B cell (primary cell): ENCODE measurements around the gene SCART1. TPM values are rescaled to one million over a fixed set of nuclear protein-coding genes. Genes with fewer than 3 reads are reported as not detected.
A peak's percentile ranks its signal among the peaks of the same experiment; 100 is the strongest.

ENCODE experiments used
- ATAC-seq: fragments of 200-7000 bp; cut with Tn5 transposase; one replicate; pipeline ENCODE4 v1.10.0; 2021; ENCODE audit warnings: low read depth, mild to moderate bottlenecking, moderate number of reproducible peaks, moderate library complexity
- CTCF ChIA-PET: fragments of 350-600 bp; sonication (Branson Sonifier 250); formaldehyde crosslinking; loops from one replicate; lab custom pipeline; 2021; ENCODE audit warnings: antibody characterized with exemption, inconsistent platforms; lab: Charles Lee
- POLR2A ChIA-PET: fragments of 350-600 bp; sonication (Branson Sonifier 250); formaldehyde crosslinking; loops from one replicate; lab custom pipeline; 2021; ENCODE audit warnings: antibody characterized with exemption; lab: Charles Lee
- DNase-seq: peaks from one replicate; pipeline ENCODE4 v3.0.0; 2013
- H2AFZ ChIP-seq: 2 replicates; pipeline ENCODE4 v1.6.1; 2012; ENCODE audit warnings: mild to moderate bottlenecking, low read depth, low read length; ENCODE audit not compliant: insufficient read depth, poor library complexity, severe bottlenecking
- H3K27ac ChIP-seq, 2 donors: 1 replicate in 1 of 2; 2 replicates in 1 of 2; pipeline ENCODE4 v1.5.1; 2012 to 2013; ENCODE audit warnings: low read length in 2 of 2, mild to moderate bottlenecking in 2 of 2, moderate library complexity in 1 of 2
- H3K27me3 ChIP-seq, 4 experiments: fragments of 200-600 bp in 1 of 4; sonication (generic) in 1 of 4; replicated peaks in 1 of 4; 1 replicate in 2 of 4; 2 replicates in 2 of 4; pipeline versions ENCODE4 v1.6.1 to v1.7.0; 2013 to 2016; ENCODE audit warnings: low read length in 3 of 4, mild to moderate bottlenecking in 2 of 4, mixed read lengths in 1 of 4, moderate library complexity in 1 of 4; ENCODE audit not compliant: insufficient read depth in 4 of 4, control insufficient read depth in 3 of 4; ENCODE audit errors: control extremely low read depth in 1 of 4
- H3K36me3 ChIP-seq, 2 experiments: replicated peaks in 1 of 2; 1 replicate in 1 of 2; 2 replicates in 1 of 2; pipeline versions ENCODE4 v1.6.1 to v1.7.1; 2013; ENCODE audit warnings: low read length in 1 of 2; ENCODE audit not compliant: insufficient read depth in 2 of 2, control insufficient read depth in 1 of 2; ENCODE audit errors: control extremely low read depth in 1 of 2, extremely low read depth in 1 of 2
- H3K4me1 ChIP-seq, 2 donors: fragments of 200-600 bp in 1 of 2; sonication (generic) in 1 of 2; 1 replicate in 1 of 2; 2 replicates in 1 of 2; pipeline versions ENCODE4 v1.5.1 to v1.6.1; 2013 to 2017; ENCODE audit warnings: low read length in 2 of 2; ENCODE audit not compliant: control insufficient read depth in 2 of 2, insufficient read depth in 2 of 2
- H3K4me2 ChIP-seq: replicated peaks from 2 replicates; pipeline ENCODE3; 2012; ENCODE audit warnings: mild to moderate bottlenecking, low read depth, low read length; ENCODE audit not compliant: poor library complexity, severe bottlenecking
- H3K4me3 ChIP-seq, 5 experiments: fragments of 200-600 bp in 1 of 5; sonication (generic) in 1 of 5; 1 replicate in 3 of 5; 2 replicates in 2 of 5; pipeline versions ENCODE4 v1.5.1 to v1.7.0; 2011 to 2016; ENCODE audit warnings: low read length in 4 of 5, mild to moderate bottlenecking in 4 of 5, low read depth in 2 of 5, control low read depth in 1 of 5, moderate library complexity in 1 of 5; ENCODE audit not compliant: insufficient read depth in 1 of 5; ENCODE audit errors: control extremely low read depth in 1 of 5, extremely low read depth in 1 of 5
- H3K79me2 ChIP-seq: fragments of 200-600 bp; sonication (generic); one replicate; pipeline ENCODE4 v1.6.0; 2016; ENCODE audit warnings: low read length; ENCODE audit not compliant: control insufficient read depth, insufficient read depth
- H3K9ac ChIP-seq: fragments of 200-600 bp; sonication (generic); 2 replicates; pipeline ENCODE4 v1.6.1; 2017; ENCODE audit warnings: mild to moderate bottlenecking, low read length, moderate library complexity
- H3K9me3 ChIP-seq, 3 donors: one replicate each; pipeline versions ENCODE4 v1.6.1 to v1.7.1; 2013; ENCODE audit warnings: low read length in 2 of 3; ENCODE audit not compliant: control insufficient read depth in 2 of 3, insufficient read depth in 1 of 3; ENCODE audit errors: control extremely low read depth in 1 of 3
- H4K20me1 ChIP-seq: 2 replicates; pipeline ENCODE4 v1.6.0; 2012; ENCODE audit warnings: mild to moderate bottlenecking, low read length; ENCODE audit not compliant: insufficient read depth, control insufficient read depth, poor library complexity, severe bottlenecking
- H3K27ac Mint-ChIP-seq: one replicate; pipeline ENCODE4 v1.8.0; 2021; ENCODE audit warnings: mixed read lengths
- H3K27me3 Mint-ChIP-seq: one replicate; pipeline ENCODE4 v1.8.0; 2021; ENCODE audit warnings: mixed read lengths
- H3K4me1 Mint-ChIP-seq: one replicate; pipeline ENCODE4 v1.8.0; 2021; ENCODE audit warnings: mixed read lengths
- H3K4me3 Mint-ChIP-seq: one replicate; pipeline ENCODE4 v1.8.0; 2021; ENCODE audit warnings: mixed read lengths
- H3K9me3 Mint-ChIP-seq: one replicate; pipeline ENCODE4 v1.8.0; 2022; ENCODE audit warnings: mixed read lengths; ENCODE audit not compliant: insufficient read depth
- CTCF ChIP-seq: fragments of 200-600 bp; IDR thresholded peaks from one replicate; pipeline ENCODE4 v1.8.0; 2022; ENCODE audit warnings: antibody characterized with exemption, mild to moderate bottlenecking
- EZH2 ChIP-seq: IDR thresholded peaks from 2 replicates; pipeline ENCODE4 v1.6.1; 2012; ENCODE audit warnings: borderline replicate concordance, low read depth, mild to moderate bottlenecking, moderate library complexity, low read length; ENCODE audit not compliant: insufficient read depth, poor library complexity, severe bottlenecking
- WGBS: methylation state at CpG from one replicate; pipeline ENCODE4 v1.1.5; 2013; ENCODE audit warnings: missing lambda C conversion rate; ENCODE audit not compliant: insufficient coverage; 5-methylcytosine and 5-hydroxymethylcytosine counted together
- intact Hi-C: fragments of 100-400 bp; cut with micrococcal nuclease; formaldehyde crosslinking; loops from one replicate; pipeline ENCODE4 v1.10.0; 2022
- polyA plus RNA-seq: library from polyadenylated mRNA; depleted of rRNA; stranded (reverse); fragments of >200 nt; gene quantifications from 2 replicates; pipeline ENCODE4 v1.2.3, GENCODE V29; 2012
- total RNA-seq, 2 donors: library from RNA; stranded (reverse); fragments of 120-200 nt in 1 of 2; gene quantifications; 1 replicate in 1 of 2; 2 replicates in 1 of 2; pipeline versions ENCODE4 v1.2.3 to v1.2.4, GENCODE V29; 2013 to 2022

The SCART1 gene
- total and polyA plus RNA-seq, 2 donors (not counting 1 experiment from before 2014, with no cell fraction given), result 4.1 to 4.7 TPM

- no peak overlapping the region for H2AFZ ChIP-seq
- POLR2A ChIA-PET, result interaction anchor here (1.2 kb wide), 1 partner anchor 16 kb away, joined by 10 read pairs; no protein-coding TSS in a partner anchor
- H3K27ac ChIP-seq, result peak overlapping the region in 1 of 2 donors; percentile 11
- Mint-ChIP-seq H3K27me3 (no peaks in the 10 kb centered on the region), H3K9me3 (no peaks in the 10 kb centered on the region), H3K4me1 (peaks cover 55% of the 10 kb centered on the region), H3K4me3 (no peak overlapping the region), H3K27ac (peak overlapping the region; percentile 56)
- H3K79me2 ChIP-seq, result peaks cover 40% of the 10 kb centered on the region
- intact Hi-C loops, result loop anchor here (10.0 kb wide), 1 partner anchor 89 kb away; no protein-coding TSS in a partner anchor
- no peak overlapping the region for H3K9ac ChIP-seq
- peaks cover 60% of the 10 kb centered on the region for H4K20me1 ChIP-seq
- no peaks in the 10 kb centered on the region for H3K27me3 ChIP-seq
- DNase-seq (peak; percentile 8), ATAC-seq (no peak)
- peak overlapping the region; percentile 12 for H3K4me2 ChIP-seq
- peaks cover 15 to 16% of the 10 kb centered on the region in 2 donors for H3K4me1 ChIP-seq
- TF ChIP-seq EZH2, result no peak
- no peak for TF ChIP-seq CTCF
- 59% methylated on average over 6 of the region's 8 CpGs for WGBS
- H3K36me3 ChIP-seq, result peaks cover 13 to 61% of the 10 kb centered on the region in 2 experiments
- CTCF ChIA-PET, result no interaction called here
- H3K4me3 ChIP-seq, result no peak overlapping the region
- H3K9me3 ChIP-seq, result peaks cover 4 to 9% (median 4%) of the 10 kb centered on the region in 3 donors
Measured at GRCh38 chr10:133405844-133406527, 47.8 kb upstream of the SCART1 start.
